GM19328 (cell line): ENCODE data around the gene CCDC3.
"Not testable (repeated sequence)": the region's sequence is repeated elsewhere in the genome, so short reads cannot be mapped to it uniquely, and the experiment has no call there.

Experiments
- ATAC-seq: cut with Tn5 transposase; IDR thresholded peaks from one replicate; pipeline ENCODE4 v1.9.1; 2021; ENCODE audit warnings: mild to moderate bottlenecking, moderate library complexity; ENCODE audit not compliant: unreplicated experiment

Gene CCDC3

DNA sequence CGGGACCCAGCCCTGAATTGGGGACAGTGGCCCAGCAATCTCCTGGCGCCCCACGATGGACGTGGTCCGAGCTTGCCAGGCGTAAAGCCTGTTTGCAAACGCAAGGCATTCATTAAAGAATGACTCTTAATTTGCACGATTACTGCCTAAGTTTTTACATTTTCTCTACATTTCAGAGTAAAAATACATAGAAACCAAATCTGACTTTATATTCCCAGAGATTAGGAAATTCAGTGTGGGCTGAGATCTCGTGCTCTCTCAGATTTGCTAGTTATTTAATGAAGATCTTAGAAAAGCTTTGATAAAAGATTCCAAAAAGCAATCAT is 337 bp upstream of the CCDC3 start:
- no peak for ATAC-seq

DNA sequence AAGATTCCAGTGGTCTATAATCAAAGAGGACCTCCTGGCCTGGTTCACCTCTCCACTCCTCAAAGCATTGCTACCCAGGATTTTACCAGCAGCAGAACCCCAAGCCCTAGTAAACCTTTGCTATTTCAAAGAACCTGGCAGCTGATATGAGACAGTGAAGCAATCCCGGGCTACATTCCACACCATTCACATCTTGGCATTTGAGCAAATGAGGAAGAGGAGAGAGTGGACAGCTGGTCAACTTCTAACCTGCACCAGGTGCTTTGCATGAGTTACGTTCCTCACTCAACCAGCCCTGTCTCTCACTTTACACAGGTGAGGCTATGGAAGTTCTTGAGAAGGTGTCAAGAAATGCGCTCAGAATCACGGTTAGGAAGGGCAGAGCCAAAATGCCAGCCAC is 1.1 kb downstream of the CCDC3 start:
- no peak for ATAC-seq

DNA sequence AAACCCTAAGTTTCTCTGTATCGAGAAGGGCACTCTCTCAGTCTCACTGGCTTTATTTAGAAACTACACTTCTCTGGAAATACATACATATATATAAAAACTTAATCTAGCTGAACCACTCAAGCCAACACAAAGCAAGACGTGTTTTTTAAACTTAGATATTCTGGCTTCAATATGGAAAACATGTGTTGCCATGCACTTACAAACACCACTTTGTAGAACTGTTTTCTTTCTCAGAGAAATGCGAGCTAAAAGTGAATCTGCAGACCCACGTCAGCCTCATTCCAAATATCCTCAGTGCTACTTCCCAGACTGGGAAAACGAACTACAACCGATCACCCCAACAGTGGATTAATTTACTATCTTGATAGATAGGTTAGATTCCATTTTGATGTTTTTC is 1.7 kb downstream of the CCDC3 start:
- ATAC-seq: no peak

DNA sequence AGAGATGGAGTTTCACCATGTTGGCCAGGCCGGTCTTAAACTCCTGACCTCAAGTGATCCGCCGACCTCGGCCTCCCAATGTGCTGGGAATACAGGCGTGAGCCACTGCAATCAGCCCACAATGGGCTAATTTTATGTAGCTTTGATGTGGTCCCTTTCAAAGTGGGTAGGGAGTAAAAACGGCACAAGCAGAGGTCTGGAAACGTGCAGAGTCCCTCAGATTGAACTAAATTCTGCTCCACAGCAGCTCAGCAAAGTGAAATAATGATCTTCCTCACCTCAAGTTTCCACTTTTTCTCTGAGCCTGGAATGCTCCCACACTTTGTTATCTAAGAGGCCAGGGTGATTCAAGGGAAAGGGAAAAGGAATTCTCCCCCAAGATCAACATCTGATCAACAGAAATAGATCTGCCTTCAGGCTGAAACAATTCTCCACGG is 6.1 kb downstream of the CCDC3 start:
- no peak for ATAC-seq

DNA sequence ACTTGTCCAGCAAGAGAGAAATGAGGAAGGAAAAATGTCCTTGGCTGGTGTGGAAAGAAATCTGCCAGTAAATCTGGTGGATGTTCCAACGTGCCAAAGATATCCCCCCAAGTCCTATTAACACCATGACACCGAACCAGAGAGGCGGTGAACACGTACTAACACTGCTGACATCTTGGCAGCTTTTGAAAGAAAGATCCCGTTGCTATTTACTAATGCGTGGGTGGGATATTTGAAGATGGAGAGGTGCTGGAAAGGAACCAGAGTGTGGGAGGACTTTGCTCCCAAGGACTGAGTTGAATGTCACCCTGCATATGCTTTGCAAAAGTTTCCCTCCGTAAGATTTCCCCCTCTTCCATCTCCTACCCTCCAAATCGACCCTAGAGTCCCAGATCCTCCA is 7.9 kb downstream of the CCDC3 start:
- no peak for ATAC-seq

DNA sequence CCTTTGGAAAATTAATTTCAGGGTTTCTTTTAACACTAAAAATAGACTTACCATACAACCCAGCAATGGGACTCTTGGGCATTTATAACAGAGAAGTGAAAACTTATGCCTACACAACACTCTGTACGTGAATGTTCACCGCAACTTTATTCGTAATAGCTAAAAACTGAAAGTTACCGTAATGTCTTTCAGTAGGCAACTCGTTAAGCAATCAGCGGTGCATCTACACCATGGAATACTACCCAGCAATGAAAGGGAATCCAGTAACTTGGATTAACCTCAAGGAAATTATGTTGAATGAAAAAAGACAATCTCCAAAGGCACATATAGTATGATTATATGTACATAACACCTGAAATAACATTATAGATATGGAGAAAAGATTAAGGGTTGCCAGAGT is 16.2 kb downstream of the CCDC3 start:
- ATAC-seq: no peak

DNA sequence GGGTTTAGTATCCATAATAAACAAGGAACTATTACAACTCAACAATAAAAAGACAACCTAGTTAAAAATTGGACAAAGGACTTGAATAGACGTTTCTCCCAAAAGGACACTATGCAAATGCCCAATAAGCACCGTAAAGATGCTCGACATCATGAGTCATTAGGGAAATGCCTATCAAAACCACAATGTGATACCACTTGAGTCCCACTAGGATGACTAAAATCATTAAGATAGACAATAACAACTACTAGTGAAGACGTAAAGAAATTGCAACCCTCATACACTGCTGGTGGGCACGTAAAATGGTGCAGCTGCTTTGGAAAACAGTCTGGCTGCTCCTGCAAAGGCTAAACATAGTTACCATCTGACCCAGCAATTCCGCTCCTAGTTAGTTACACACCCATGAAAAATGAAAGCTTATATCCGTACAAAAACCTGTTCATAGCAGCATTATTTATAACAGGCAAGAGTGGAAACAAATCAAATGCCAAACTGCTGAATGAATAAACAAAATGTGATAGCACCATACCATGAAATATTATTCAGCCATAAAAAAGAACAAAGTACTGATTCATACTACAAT is 17.3 kb downstream of the CCDC3 start:
- ATAC-seq: no peak

DNA sequence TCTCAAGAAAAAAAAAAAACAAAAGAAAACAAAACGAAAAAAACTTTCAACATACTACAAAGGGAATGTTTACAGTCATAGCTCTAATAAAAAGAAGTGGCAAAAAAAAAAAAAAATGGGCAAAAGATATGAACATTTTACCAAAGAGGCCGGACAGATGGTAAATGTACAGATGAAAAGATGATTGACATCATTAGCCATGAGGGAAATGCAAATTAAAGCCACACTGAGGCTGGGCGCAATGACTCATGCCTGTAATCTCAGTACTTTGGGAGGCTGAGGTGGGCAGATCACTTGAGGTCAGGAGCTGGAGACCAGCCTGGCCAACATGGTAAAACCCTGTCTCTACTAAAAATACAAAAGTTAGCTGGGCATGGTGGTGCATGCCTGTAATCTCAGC is 17.9 kb downstream of the CCDC3 start:
- ATAC-seq: not testable (repeated sequence)

DNA sequence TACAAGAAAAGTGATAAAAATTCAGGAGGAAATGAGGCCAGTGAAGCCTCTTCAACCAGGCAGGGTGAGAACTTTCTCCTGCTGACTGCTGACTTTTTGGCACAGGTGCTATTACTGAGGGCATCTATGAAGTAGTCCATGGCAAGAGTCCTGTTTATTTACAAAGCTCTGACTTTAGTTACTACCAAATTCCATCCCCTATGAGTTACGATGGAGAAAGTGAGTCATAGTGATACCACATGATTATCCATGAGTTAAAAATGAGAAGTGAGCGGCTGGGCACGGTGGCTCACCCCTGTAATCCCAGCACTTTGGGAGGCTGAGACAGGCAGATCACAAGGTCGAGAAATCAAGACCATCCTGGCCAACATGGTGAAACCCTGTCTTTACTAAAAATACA is 19.9 kb downstream of the CCDC3 start:
- no peak for ATAC-seq

DNA sequence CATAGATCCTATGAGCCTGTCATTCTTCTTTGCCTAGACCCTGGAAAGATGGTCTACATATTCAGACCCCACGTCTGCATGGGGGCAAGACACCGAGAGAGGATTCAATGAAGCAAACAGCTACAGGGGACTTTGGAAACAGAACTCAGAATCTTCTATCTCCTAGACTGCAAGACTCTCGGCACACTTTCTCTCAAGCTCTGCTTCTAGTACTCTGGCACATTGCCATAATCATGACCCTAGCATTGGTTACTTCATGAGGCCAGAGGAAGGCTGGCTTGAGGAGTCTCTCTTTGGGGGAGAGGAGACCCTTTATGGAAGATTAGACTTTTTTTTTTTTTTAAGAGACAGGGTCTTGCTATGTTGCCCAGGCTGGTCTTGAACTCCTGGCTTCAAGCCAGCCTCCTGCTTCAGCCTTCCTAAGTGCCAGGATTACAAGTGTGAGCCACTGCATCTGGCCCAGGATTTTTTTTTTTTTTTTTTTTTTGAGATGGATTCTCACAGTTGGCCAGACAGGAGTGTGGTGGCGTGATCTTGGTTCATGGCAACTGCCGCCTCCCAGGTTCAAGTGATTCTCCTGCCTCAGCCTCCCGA is 20.7 kb downstream of the CCDC3 start:
- no peak for ATAC-seq

DNA sequence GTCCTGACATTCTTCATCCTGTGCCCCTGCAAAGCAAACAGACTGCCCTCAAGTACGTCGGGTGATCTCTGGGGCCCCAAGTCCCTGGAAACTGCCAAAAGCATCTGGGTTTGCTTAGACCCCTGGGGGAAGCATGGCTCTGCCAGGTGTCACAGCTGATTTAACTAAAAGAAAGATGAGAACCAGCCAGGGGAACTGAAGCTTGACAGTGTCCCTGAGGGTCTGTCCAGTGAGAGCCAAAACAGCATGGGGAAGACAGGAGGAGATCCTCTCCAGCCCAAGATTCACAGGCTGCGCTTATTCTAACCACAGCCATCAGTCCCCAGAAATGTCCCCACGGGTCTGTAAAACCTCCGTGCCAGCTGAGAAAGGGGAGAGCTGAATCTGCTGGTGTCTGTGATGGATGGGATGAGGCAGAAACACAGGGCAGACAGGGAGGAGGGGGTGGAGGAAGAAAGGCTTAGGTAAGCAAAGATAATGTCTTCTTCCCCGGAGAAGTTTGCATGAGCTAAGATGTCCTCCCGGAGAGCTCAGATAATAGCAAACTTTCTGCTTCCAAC is 21.3 kb downstream of the CCDC3 start:
- ATAC-seq: no peak

DNA sequence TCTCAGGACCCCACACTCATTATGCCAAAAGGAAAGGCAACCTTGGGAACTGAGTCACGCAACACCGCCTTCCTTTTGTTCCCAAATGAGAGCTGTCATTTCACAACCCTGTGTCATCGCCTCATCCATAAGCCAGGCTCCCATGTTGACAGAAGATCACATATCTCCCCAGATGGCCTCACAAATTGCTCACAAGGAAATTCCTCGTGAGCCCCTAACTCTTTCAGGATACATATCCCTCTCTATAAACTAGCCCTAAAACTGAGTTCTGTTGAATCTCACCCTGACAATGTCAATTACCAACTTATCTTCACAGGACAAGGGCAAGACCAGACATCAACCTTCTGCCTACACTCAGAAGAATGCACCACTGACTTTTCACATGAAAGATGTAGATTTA is 22.6 kb downstream of the CCDC3 start:
- no peak for ATAC-seq

DNA sequence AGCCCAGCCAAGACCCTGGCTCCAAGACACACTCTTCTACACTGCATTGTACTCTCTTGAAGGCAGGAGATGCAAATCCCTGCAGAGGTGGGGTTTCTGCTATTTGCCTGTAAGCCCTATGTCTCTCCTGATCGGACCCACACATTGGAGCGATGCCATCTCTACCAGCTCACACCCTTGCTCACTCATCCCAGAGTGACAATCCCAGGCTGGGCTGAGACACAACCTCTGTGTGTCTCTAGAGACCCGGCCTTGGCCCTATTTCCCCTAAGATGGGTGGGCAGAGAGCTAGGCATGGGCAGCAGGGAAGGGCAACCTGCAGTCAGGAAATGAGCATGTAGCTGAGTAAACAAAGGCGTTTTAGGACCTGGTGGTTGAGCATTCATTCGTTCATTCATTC is 25.6 kb downstream of the CCDC3 start:
- ATAC-seq: no peak

DNA sequence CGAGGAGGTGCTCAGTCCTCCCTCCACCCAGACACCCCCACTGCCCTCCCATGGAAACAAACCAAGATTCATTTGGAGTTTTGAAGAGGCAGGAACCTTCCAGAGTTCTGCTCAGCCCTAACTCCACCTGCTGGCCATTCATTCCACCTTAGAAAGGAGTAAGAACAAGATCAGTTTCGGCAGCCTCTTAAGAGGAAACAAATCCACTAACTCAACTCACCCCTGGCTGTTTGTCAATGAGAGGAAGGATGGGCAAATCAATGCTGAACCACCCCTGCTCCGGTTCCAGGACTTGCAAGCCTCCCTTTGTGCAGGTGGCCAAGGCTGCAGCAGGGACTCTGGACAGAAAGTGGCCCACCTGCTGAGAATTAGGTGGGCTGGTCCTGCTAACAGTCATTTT is 26.2 kb downstream of the CCDC3 start:
- ATAC-seq: no peak

DNA sequence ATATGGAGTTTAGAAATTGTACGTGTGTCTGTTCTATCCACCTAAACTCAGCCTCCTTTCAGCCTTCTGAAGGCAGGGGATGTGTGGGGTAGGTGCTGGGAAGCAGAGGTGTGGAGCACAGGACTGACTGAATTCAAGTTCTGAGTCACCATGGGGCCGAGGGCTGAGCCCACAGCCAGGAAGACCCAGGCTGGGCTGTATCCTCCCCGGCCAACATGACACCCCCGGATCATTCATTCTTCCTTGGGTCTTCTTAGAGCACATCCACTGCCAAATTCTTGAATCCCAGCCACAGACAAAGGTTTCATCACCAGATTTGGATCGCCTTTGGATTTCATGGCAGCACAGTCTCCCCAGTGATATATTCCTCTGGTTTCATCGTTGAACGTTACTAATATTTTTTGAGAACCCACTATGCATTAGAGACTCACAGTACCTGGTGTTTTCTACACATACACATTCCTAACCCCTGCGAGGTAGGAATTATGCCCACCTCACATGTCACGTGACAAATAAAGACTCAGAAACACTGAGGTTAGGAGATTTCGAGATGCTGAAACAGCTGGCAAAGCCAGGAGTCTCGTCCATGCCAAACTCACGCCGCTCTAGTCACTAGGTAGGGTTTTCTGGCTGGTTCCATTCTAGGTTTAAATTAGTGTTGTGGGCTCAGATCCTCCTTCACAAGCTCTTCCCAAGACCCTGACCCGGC is 26.9 kb downstream of the CCDC3 start:
- ATAC-seq: no peak

DNA sequence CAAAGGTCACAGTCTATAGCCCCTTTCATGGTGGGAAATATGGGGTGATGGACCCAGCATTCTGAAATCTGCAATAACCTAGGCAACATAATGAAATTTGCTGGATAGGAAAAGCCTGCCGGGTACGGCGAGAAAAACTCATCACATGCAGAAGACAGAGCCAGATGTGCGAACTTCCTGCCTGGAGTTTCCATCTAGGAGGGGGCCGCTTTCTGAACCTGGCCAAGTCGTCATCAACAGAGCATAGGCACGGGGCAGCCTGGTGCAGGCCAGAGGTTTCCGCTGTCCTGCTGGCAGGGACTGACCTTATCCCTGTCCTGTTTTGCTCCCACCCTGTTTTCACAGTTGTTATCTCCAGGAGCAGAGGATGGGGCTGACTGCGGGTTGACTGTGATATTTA is 27.4 kb downstream of the CCDC3 start:
- no peak for ATAC-seq

DNA sequence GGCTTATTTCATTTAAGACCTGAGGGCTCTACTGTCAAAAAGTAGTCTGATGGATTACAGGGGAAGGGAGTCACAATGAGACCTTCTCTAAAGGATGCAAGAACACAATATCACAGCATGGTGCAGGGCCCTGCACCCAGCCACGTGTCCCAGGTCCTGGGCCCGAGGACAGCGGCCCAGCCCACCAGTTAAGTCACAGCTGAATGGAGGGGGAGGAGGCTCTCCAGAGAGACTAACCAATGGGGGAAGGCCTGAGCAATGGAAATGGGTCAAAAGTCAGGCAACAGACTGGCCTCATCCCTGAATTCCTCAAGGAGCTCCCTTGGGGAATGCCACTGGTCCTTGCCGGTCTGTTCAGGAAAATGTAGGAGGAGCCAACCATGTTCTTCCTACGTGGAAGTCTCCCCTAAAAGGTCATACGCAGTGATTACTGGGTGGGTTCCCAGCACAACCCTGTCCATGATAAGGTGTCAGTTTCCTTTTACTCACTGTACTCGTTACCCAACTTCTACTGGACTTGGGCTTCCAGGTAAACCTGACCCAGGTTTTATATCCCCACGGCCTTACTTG is 28.3 kb downstream of the CCDC3 start:
- no peak for ATAC-seq

DNA sequence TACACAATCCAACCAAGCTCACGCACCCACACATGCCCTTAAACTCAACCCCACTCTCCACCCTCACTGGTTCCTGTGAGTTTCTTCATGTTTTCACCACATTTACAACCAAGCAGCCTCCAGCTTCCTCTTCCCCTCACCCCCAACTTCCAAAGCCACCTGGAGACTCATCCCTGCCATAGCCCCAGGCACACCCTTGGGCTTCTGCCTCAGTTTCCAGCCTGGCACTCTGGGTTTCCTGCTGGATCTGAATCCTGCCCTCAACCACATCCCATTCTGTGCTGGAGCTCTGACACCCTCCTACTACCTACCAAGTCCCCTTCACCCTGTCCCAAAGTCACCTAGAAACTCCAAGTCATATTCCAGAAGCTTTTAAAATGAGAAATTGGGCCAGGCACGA is 29.4 kb downstream of the CCDC3 start:
- no peak for ATAC-seq

DNA sequence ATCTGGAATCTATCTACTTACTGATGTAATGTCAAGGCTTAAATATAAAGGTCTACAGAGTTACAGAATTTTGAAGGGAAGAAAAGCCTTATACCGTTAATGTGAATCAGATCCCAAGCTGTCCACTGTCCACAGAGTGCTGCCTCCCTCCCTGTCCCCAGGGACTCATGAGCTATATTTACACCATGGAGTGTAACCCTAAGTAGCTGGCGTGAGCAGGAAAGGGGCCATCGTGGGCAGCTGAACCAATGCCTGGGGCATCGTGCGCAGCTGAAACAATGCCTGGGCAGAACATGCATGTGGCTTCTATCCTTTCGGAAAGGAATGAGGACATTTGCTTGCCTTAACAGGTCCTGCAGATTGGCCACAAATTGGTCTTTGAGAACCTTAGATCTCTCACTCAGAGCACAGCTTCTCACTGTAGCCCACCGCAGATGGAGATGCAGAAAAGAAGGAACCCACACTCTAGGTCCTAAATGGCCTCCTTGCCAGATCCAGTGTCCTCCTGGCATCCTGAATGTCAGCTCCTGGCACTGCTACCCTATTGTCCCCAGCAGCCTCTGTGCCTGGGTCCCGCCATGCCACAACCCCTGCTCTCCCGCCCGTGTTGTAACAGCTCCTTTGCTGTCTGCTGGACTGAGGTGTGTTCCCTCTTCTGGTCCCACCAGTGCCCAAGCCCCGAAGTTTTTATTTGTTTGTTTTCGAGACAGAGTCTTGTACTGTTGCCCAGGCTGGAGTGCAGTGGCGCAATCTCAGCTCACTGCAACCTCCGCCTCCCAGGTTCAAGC is 30.3 kb downstream of the CCDC3 start:
- ATAC-seq: no peak

DNA sequence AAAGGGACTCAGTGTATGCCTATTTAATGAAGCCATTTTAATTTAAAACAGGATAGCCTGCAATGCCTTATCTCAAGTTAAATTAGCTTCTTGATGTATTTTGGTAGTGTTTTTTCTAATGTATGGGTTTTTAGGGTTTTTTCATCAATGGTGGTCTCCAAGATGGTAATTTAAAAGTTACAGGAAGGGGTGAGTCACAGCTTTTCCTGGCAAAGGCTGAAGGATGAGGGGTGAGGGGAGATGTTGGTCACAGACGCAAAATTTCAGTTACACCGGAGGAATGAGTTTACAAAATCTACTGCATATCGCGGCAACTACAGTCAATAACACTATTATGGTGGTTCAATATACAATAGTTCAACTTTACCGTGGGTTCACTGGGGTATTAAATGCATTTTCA is 31.6 kb downstream of the CCDC3 start:
- ATAC-seq: no peak

DNA sequence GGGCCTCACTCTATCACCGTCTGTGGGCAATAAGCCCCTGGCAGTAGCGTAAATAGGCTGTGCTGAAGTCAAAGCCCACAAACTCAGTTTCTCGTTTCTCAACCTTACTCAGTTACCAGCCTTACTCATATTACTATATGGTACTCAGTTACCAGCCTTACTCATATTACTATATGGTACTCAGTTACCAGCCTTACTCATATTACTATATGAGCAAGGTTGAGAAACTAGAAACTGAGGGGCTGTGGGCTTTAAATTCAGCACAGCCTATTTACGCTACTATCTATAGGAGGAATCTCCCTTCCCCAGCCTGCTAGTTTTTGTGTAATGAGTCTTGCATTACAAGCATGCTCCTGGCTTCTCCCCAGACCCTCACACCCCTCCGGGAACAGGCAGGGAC is 35.4 kb downstream of the CCDC3 start:
- ATAC-seq: no peak
